PFSK-1 (cell line): ENCODE measurements around the gene YTHDC1.

Experiments used
- FOXP2 ChIP-seq: optimal IDR thresholded peaks from 2 replicates; pipeline ENCODE3; 2011; ENCODE audit warnings: borderline replicate concordance, control low read depth, inconsistent platforms; ENCODE audit not compliant: insufficient read depth; ENCODE audit errors: extremely low read length, extremely low read depth
- POLR2AphosphoS5 ChIP-seq: IDR thresholded peaks from 2 replicates; pipeline ENCODE4 v1.6.1; 2012; ENCODE audit warnings: low read depth, mild to moderate bottlenecking, control low read depth, low read length, moderate library complexity
- REST ChIP-seq, 2 experiments: IDR thresholded peaks; 2 replicates each; pipeline versions ENCODE4 v1.6.1 to v1.8.0; 2011 to 2012; ENCODE audit warnings: low read depth in 2 of 2, low read length in 2 of 2, control low read depth in 1 of 2, inconsistent platforms in 1 of 2, mild to moderate bottlenecking in 1 of 2, moderate library complexity in 1 of 2; ENCODE audit not compliant: insufficient read depth in 1 of 2
- SIN3A ChIP-seq: IDR thresholded peaks from 2 replicates; pipeline ENCODE4 v1.6.1; 2012; ENCODE audit warnings: mild to moderate bottlenecking, low read length, moderate library complexity, borderline replicate concordance; ENCODE audit not compliant: insufficient read depth
- TAF1 ChIP-seq: IDR thresholded peaks from 2 replicates; pipeline ENCODE4 v1.6.1; 2012; ENCODE audit warnings: low read length, control low read depth, borderline replicate concordance; ENCODE audit not compliant: insufficient read depth

The YTHDC1 gene

GRCh38 chr4:68358988-68359387 lies 9.1 kb upstream of the YTHDC1 start:
- TF ChIP-seq FOXP2: no peak
- no peak for TF ChIP-seq SIN3A
- TF ChIP-seq TAF1: no peak
- TF ChIP-seq POLR2AphosphoS5: no peak
- TF ChIP-seq REST (IDR thresholded peaks at IDR 0.05; ENCODE audit: insufficient read depth in 1 of 2, low read depth in 2 of 2, low read length in 2 of 2): no peak

- TF ChIP-seq POLR2AphosphoS5 (no peak), REST (IDR thresholded peaks at IDR 0.05; ENCODE audit: insufficient read depth in 1 of 2, low read depth in 2 of 2, low read length in 2 of 2) (no peak), FOXP2 (no peak), SIN3A (no peak), TAF1 (no peak)
These were observed 2.9 kb upstream of the YTHDC1 start for GRCh38 chr4:68352791-68353190.

- TF ChIP-seq SIN3A (no peak), TAF1 (no peak), FOXP2 (no peak), REST (IDR thresholded peaks at IDR 0.05; ENCODE audit: insufficient read depth in 1 of 2, low read depth in 2 of 2, low read length in 2 of 2) (no peak), POLR2AphosphoS5 (no peak)
These were observed 626 bp downstream of the YTHDC1 start for GRCh38 chr4:68349279-68349648.

GRCh38 chr4:68348577-68348976 lies 1.3 kb downstream of the YTHDC1 start:
- TF ChIP-seq FOXP2 (no peak), POLR2AphosphoS5 (no peak), SIN3A (no peak), REST (IDR thresholded peaks at IDR 0.05; ENCODE audit: insufficient read depth in 1 of 2, low read depth in 2 of 2, low read length in 2 of 2) (no peak), TAF1 (no peak)

GRCh38 chr4:68347845-68348244 lies 2.0 kb downstream of the YTHDC1 start:
- TF ChIP-seq POLR2AphosphoS5 (no peak), FOXP2 (no peak), TAF1 (no peak), REST (IDR thresholded peaks at IDR 0.05; ENCODE audit: insufficient read depth in 1 of 2, low read depth in 2 of 2, low read length in 2 of 2) (no peak), SIN3A (no peak)
